NB4 (cell line): ENCODE data around the gene KLHL8.

Experiments used
- DNase-seq: peaks from one replicate; pipeline ENCODE4 v3.0.0; 2010; ENCODE audit warnings: low read depth
- H3K4me3 ChIP-seq: one replicate; pipeline ENCODE4 v1.5.1; 2011; ENCODE audit warnings: mild to moderate bottlenecking, low read depth, low read length, moderate library complexity
- CTCF ChIP-seq: IDR thresholded peaks from one replicate; pipeline ENCODE4 v1.5.1; 2012; ENCODE audit warnings: low read depth, low read length
- MAX ChIP-seq: IDR thresholded peaks from 2 replicates; pipeline ENCODE4 v1.6.1; 2011; ENCODE audit warnings: low read depth, low read length
- MYC ChIP-seq: IDR thresholded peaks from 2 replicates; pipeline ENCODE4 v1.6.1; 2011; ENCODE audit warnings: low read depth, low read length
- POLR2A ChIP-seq: IDR thresholded peaks from 2 replicates; pipeline ENCODE4 v1.6.1; 2011; ENCODE audit warnings: mild to moderate bottlenecking; ENCODE audit not compliant: insufficient read length; ENCODE audit errors: extremely low read depth

The KLHL8 gene

GRCh38 chr4:87192145-87192919, 28.1 kb downstream of the KLHL8 start:
- TF ChIP-seq MYC (no peak), MAX (no peak), POLR2A (no peak), CTCF (no peak)
- no peak overlapping the region for H3K4me3 ChIP-seq
- DNase-seq, result no peak

GRCh38 chr4:87188932-87189331, 31.5 kb downstream of the KLHL8 start:
- TF ChIP-seq CTCF (no peak), MYC (no peak), POLR2A (no peak)
- no peak overlapping the region for H3K4me3 ChIP-seq
- peak; percentile 39 for DNase-seq

GRCh38 chr4:87188048-87188447, 32.4 kb downstream of the KLHL8 start:
- no peak overlapping the region for H3K4me3 ChIP-seq
- DNase-seq, result no peak
- no peak for TF ChIP-seq POLR2A
- TF ChIP-seq MAX, result no peak
- TF ChIP-seq MYC, result no peak
- no peak for TF ChIP-seq CTCF

GRCh38 chr4:87185146-87185870, 35.1 kb downstream of the KLHL8 start:
- H3K4me3 ChIP-seq, result no peak overlapping the region
- no peak for DNase-seq
- TF ChIP-seq CTCF (no peak), MAX (no peak), MYC (no peak)

- TF ChIP-seq CTCF, result no peak
- no peak for TF ChIP-seq MYC
- no peak for TF ChIP-seq POLR2A
- TF ChIP-seq MAX, result no peak
These were observed 39.7 kb downstream of the KLHL8 start for GRCh38 chr4:87180767-87181166.

More at GRCh38 chr4:87180767-87181166, 39.7 kb downstream of the KLHL8 start:
- H3K4me3 ChIP-seq, result no peak overlapping the region
- DNase-seq, result no peak
